Colonic mucosa (tissue), 4 donors: ENCODE results near the gene TMEM170B. TPM values are rescaled to one million over a fixed set of nuclear protein-coding genes. Genes with fewer than 3 reads are reported as not detected.
A peak's percentile ranks its signal among the peaks of the same experiment; 100 is the strongest.
"Not testable (repeated sequence)": the region's sequence is repeated elsewhere in the genome, so short reads cannot be mapped to it uniquely, and the experiment has no call there.

Source experiments
- DNase-seq: peaks from one replicate; pipeline ENCODE4 v3.0.0-alpha.2; 2020
- H3K27ac ChIP-seq: fragments of 200-600 bp; one replicate; pipeline ENCODE4 v1.8.0; 2021
- H3K27me3 ChIP-seq: fragments of 200-600 bp; one replicate; pipeline ENCODE4 v1.8.0; 2021
- H3K36me3 ChIP-seq: fragments of 200-600 bp; one replicate; pipeline ENCODE4 v1.8.0; 2021
- H3K4me1 ChIP-seq: fragments of 200-600 bp; one replicate; pipeline ENCODE4 v1.8.0; 2021; ENCODE audit warnings: mild to moderate bottlenecking
- H3K4me3 ChIP-seq: fragments of 200-600 bp; one replicate; pipeline ENCODE4 v1.8.0; 2021
- H3K9ac ChIP-seq, 2 donors: one replicate each; pipeline ENCODE4 v1.7.0; 2013; ENCODE audit warnings: control low read depth in 2 of 2, low read depth in 2 of 2, low read length in 2 of 2
- H3K9me3 ChIP-seq: fragments of 200-600 bp; one replicate; pipeline ENCODE4 v1.8.0; 2021
- intact Hi-C: fragments of 100-400 bp; cut with DNase I; formaldehyde crosslinking; loops from one replicate; pipeline ENCODE4 v1.14.1; 2022
- total RNA-seq, 2 donors: library from RNA; stranded (reverse); fragmentation: NEBNext Ultra II Directional in 1 of 2; extraction: Animal tissue kit (Norgen Biotek cat#: 25700) in 1 of 2; gene quantifications; one replicate each; pipeline ENCODE4 v1.2.1, GENCODE V29; 2021
- TF ChIP-seq, protein P1 (sequence below): fragments of 200-600 bp; IDR thresholded peaks from one replicate; pipeline ENCODE4 v1.8.0; 2022; ENCODE audit warnings: antibody characterized with exemption, mild to moderate bottlenecking
- donor health status: healthy.
- donor health status: DM: no; HTN: no; CAD: no.
- donor health status: DM: no; HTN: no; CAD: no.

Gene TMEM170B
- total RNA-seq, 2 donors from 2014 or later: 0.82 to 2.2 TPM

DNA sequence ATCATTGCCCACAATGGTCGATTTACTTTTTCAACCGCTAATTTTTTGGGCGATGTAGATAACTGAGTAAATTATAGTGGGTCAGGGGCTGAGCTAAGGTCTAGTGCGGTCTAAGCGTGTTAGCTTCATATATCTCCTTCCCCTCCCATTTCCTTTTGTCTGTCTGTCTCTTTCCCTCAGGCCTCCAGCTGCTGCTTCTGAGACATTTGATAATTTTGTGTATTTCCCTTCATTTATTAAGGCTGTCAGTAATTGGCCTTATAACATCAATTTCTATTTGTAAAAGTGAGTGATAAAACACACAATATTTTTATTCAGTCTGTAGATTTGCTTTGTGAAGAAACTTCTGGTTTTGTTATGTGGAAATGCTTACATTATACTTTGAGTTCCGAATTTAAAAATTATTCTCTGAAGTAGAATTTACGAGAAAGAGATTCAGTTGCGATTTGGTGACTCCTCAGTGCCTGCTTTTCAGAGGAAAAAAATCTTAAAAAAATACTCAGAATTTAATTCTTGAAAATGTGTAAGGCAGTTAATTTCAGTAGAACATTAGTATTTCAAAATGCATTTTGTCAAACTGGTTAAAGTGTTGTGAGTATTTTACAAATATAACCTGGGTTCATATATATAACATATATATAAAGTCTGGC is 1.4 kb downstream of the TMEM170B start:
- TF ChIP-seq, protein P1, sequence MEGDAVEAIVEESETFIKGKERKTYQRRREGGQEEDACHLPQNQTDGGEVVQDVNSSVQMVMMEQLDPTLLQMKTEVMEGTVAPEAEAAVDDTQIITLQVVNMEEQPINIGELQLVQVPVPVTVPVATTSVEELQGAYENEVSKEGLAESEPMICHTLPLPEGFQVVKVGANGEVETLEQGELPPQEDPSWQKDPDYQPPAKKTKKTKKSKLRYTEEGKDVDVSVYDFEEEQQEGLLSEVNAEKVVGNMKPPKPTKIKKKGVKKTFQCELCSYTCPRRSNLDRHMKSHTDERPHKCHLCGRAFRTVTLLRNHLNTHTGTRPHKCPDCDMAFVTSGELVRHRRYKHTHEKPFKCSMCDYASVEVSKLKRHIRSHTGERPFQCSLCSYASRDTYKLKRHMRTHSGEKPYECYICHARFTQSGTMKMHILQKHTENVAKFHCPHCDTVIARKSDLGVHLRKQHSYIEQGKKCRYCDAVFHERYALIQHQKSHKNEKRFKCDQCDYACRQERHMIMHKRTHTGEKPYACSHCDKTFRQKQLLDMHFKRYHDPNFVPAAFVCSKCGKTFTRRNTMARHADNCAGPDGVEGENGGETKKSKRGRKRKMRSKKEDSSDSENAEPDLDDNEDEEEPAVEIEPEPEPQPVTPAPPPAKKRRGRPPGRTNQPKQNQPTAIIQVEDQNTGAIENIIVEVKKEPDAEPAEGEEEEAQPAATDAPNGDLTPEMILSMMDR: no peak
- Histone ChIP-seq H3K27ac (no peak overlapping the region), H3K4me1 (no peaks in the 10 kb centered on the region), H3K9ac (no peak overlapping the region), H3K4me3 (peak overlapping the region; percentile 83), H3K9me3 (no peaks in the 10 kb centered on the region), H3K27me3 (no peaks in the 10 kb centered on the region), H3K36me3 (no peaks in the 10 kb centered on the region)
- intact Hi-C loops: no loop called here
- DNase-seq: no peak

DNA sequence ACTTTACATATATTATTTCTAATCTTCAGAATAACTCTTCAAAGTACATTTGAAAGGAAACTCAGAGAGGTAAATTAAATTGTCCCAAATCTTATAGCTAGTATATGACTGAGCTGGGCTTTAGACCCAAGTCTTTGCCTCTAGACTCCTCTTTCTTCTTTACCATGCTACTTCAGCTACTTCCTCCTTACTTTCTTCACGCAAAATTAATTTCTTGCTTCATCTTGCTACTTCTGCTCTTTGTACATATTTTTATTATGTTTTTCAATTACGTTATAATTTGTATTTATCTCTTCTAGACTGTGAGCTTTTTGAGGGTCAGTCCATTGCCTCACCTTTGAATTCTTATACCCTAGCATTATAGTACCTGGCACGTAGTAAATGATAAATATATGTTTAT is 5.3 kb downstream of the TMEM170B start:
- Histone ChIP-seq H3K4me3 (no peak overlapping the region), H3K4me1 (no peaks in the 10 kb centered on the region), H3K27ac (no peak overlapping the region), H3K9me3 (no peaks in the 10 kb centered on the region), H3K36me3 (no peaks in the 10 kb centered on the region), H3K27me3 (no peaks in the 10 kb centered on the region), H3K9ac (no peak overlapping the region)
- no peak for DNase-seq
- TF ChIP-seq, protein P1: no peak
- intact Hi-C loops: no loop called here

DNA sequence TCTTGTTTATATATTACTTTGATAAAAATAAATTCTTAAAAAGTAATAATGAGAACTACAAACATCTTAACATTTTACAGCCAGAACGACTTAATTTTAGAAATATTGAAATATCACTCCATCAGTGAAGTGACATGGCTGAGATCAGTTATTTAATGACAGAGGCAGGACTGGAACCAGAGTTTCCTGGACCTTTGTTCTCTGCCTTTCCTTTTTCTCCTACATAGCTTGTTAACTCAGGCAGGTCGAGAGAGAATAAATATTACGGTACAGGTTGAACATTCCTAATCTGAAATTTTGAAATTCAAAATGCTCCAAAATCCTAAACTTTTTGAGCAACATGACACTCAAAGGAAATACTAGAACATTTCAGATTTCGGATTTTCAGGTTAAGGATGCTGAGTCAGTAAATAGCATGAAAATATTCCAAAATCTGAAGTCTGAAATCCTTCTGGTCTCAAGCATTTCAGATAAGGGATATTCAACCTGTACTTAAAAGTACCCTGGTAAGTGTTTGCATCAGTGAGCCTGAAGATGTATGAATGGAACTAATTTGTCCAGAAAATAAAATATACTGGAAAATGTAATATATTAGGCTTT is 6.5 kb downstream of the TMEM170B start:
- Histone ChIP-seq H3K36me3 (no peaks in the 10 kb centered on the region), H3K9ac (no peak overlapping the region), H3K27me3 (no peaks in the 10 kb centered on the region), H3K4me1 (no peaks in the 10 kb centered on the region), H3K9me3 (no peaks in the 10 kb centered on the region), H3K4me3 (no peak overlapping the region), H3K27ac (no peak overlapping the region)
- no peak for DNase-seq
- intact Hi-C loops: no loop called here
- TF ChIP-seq, protein P1: no peak

DNA sequence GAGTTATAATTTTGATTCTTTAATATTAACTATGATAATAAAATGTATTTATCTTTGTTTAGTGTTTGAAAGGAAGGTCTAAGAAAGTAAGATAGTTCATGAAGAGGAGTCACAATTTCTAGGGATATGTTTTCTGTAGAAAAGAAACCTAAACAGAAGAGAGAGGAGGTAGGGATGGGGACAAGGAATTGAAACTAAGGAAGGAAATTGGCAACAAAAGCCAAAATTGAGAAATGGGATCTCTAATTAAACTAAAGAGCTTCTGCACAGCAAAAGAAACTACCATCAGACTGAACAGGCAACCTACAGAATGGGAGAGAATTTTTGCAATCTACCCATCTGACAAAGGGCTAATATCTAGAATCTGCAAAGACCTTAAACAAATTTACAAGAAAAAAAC is 10.3 kb downstream of the TMEM170B start:
- H3K27ac ChIP-seq, H3K4me3 ChIP-seq, intact Hi-C loops, H3K9me3 ChIP-seq, H3K4me1 ChIP-seq, DNase-seq, H3K27me3 ChIP-seq, H3K36me3 ChIP-seq, H3K9ac ChIP-seq: not testable (repeated sequence)

DNA sequence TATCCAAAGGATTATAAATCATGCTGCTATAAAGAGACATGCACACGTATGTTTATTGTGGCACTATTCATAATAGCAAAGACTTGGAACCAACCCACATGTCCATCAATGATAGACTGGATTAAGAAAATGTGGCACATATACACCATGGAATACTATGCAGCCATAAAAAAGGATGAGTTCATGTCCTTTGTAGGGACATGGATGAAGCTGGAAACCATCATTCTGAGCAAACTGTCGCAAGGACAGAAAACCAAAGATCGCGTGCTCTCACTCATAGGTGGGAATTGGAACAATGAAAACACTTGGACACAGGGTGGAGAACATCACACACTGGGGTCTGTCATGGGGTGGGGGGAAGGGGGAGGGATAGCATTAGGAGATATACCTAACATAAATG is 11.0 kb downstream of the TMEM170B start:
- H3K36me3 ChIP-seq, intact Hi-C loops, H3K9me3 ChIP-seq, DNase-seq, H3K27ac ChIP-seq, H3K9ac ChIP-seq, H3K4me3 ChIP-seq, H3K27me3 ChIP-seq, H3K4me1 ChIP-seq: not testable (repeated sequence)

DNA sequence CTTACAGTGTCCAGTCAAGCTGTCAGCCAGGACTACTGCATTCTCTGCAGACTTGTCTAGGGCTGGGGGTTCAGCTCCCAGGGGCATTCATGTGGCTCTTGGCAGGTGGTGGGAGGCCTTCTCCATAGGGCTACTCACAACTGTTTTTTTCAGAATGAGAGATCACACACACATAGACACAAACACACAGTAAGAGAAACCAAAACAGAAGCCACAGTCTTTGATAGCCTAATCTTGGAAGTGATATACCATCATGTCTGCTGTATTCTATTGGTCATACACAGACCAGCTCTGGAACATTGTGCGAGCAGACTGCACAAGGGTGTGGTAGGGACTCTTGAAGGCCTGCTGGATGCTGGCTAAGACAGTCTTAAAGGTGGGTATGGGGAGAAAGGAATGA is 13.5 kb downstream of the TMEM170B start:
- Histone ChIP-seq H3K27me3 (no peaks in the 10 kb centered on the region), H3K27ac (no peak overlapping the region), H3K9me3 (no peaks in the 10 kb centered on the region), H3K4me3 (no peak overlapping the region), H3K4me1 (no peaks in the 10 kb centered on the region), H3K9ac (no peak overlapping the region), H3K36me3 (no peaks in the 10 kb centered on the region)
- DNase-seq: no peak
- intact Hi-C loops: no loop called here
- TF ChIP-seq, protein P1: no peak
